ENCODE results near the gene AP1B1. TPM values are rescaled to one million over a fixed set of nuclear protein-coding genes. Genes with fewer than 3 reads are reported as not detected.

The AP1B1 gene
- total and polyA plus RNA-seq, 2 donors (not counting 1 experiment from before 2014, with no cell fraction given): 139 to 174 TPM

GRCh38 chr22:29320546-29320945 is 67.8 kb downstream of the AP1B1 start:
- Histone ChIP-seq H3K4me2 (replicated peaks; ENCODE audit: low read depth, low read length, poor library complexity, severe bottlenecking) (no peak overlapping the region), H2AFZ (ENCODE audit: insufficient read depth, low read depth, low read length, poor library complexity, severe bottlenecking) (no peak overlapping the region), H3K4me1 (ENCODE audit: control insufficient read depth in 2 of 2, insufficient read depth in 2 of 2, low read length in 2 of 2) (peaks cover 4 to 5% of the 10 kb centered on the region in 2 donors), H3K27ac (ENCODE audit: low read length in 2 of 2) (no peak overlapping the region), H3K36me3 (replicated peaks in 1 of 2; ENCODE audit: control extremely low read depth in 1 of 2, control insufficient read depth in 1 of 2, extremely low read depth in 1 of 2, insufficient read depth in 2 of 2, low read length in 1 of 2) (no peaks in the 10 kb centered on the region), H3K4me3 (ENCODE audit: control extremely low read depth in 1 of 5, extremely low read depth in 1 of 5, insufficient read depth in 1 of 5, low read depth in 2 of 5, low read length in 4 of 5) (no peak overlapping the region), H3K9me3 (ENCODE audit: control extremely low read depth in 1 of 3, control insufficient read depth in 2 of 3, insufficient read depth in 1 of 3, low read length in 2 of 3) (peaks cover 0 to 3% (median 0%) of the 10 kb centered on the region in 3 donors), H4K20me1 (ENCODE audit: control insufficient read depth, insufficient read depth, low read length, poor library complexity, severe bottlenecking) (no peaks in the 10 kb centered on the region), H3K27me3 (replicated peaks in 1 of 4; ENCODE audit: control extremely low read depth in 1 of 4, control insufficient read depth in 3 of 4, insufficient read depth in 4 of 4, low read length in 3 of 4) (peaks cover 0 to 13% (median 4%) of the 10 kb centered on the region in 4 experiments), H3K9ac (ENCODE audit: low read length) (no peak overlapping the region), H3K79me2 (ENCODE audit: control insufficient read depth, insufficient read depth, low read length) (no peaks in the 10 kb centered on the region)
- intact Hi-C loops (cut with micrococcal nuclease): no loop called here
- H3K4me1 Mint-ChIP-seq: peaks cover 2% of the 10 kb centered on the region
- no CpG with 5 or more reads among the region's 1 CpG for WGBS (ENCODE audit: insufficient coverage)
- DNase-seq (no peak), ATAC-seq (ENCODE audit: low read depth) (no peak)
- no peaks in the 10 kb centered on the region for H3K9me3 Mint-ChIP-seq (ENCODE audit: insufficient read depth)
- H3K4me3 Mint-ChIP-seq: no peak overlapping the region
- no peak overlapping the region for H3K27ac Mint-ChIP-seq
- POLR2A ChIA-PET: interaction anchor here (0.6 kb wide), 1 partner anchor 233 kb away, joined by 6 read pairs; the partner anchor contains the start of gene THOC5
- H3K27me3 Mint-ChIP-seq: peaks cover 12% of the 10 kb centered on the region
- CTCF ChIA-PET: interaction anchor here (0.7 kb wide), 1 partner anchor 65 kb away, joined by 3 read pairs; no protein-coding TSS in a partner anchor
- TF ChIP-seq CTCF (IDR thresholded peaks at IDR 0.05): no peak
- TF ChIP-seq EZH2 (IDR thresholded peaks at IDR 0.05; ENCODE audit: borderline replicate concordance, insufficient read depth, low read depth, low read length, poor library complexity, severe bottlenecking): no peak

GRCh38 chr22:29319072-29319471 is 69.3 kb downstream of the AP1B1 start:
- ATAC-seq (ENCODE audit: low read depth) (no peak), DNase-seq (no peak)
- no peak overlapping the region for H3K4me2 ChIP-seq (replicated peaks; ENCODE audit: low read depth, low read length, poor library complexity, severe bottlenecking)
- Mint-ChIP-seq H3K4me3 (no peak overlapping the region), H3K27ac (no peak overlapping the region), H3K4me1 (peaks cover 10% of the 10 kb centered on the region), H3K9me3 (ENCODE audit: insufficient read depth) (no peaks in the 10 kb centered on the region), H3K27me3 (peaks cover 19% of the 10 kb centered on the region)
- ChIA-PET POLR2A (no interaction called here), CTCF (no interaction called here)
- no peak overlapping the region for H3K4me3 ChIP-seq (ENCODE audit: control extremely low read depth in 1 of 5, extremely low read depth in 1 of 5, insufficient read depth in 1 of 5, low read depth in 2 of 5, low read length in 4 of 5)
- no peak overlapping the region for H3K27ac ChIP-seq (ENCODE audit: low read length in 2 of 2)
- intact Hi-C loops (cut with micrococcal nuclease): no loop called here
- peaks cover 3% of the 10 kb centered on the region for H4K20me1 ChIP-seq (ENCODE audit: control insufficient read depth, insufficient read depth, low read length, poor library complexity, severe bottlenecking)
- no peak overlapping the region for H3K9ac ChIP-seq (ENCODE audit: low read length)
- peaks cover 13 to 15% of the 10 kb centered on the region in 2 donors for H3K4me1 ChIP-seq (ENCODE audit: control insufficient read depth in 2 of 2, insufficient read depth in 2 of 2, low read length in 2 of 2)
- H2AFZ ChIP-seq (ENCODE audit: insufficient read depth, low read depth, low read length, poor library complexity, severe bottlenecking): no peak overlapping the region
- H3K9me3 ChIP-seq (ENCODE audit: control extremely low read depth in 1 of 3, control insufficient read depth in 2 of 3, insufficient read depth in 1 of 3, low read length in 2 of 3): peaks cover 0 to 8% (median 0%) of the 10 kb centered on the region in 3 donors
- peaks cover 0 to 22% (median 11%) of the 10 kb centered on the region in 4 experiments for H3K27me3 ChIP-seq (replicated peaks in 1 of 4; ENCODE audit: control extremely low read depth in 1 of 4, control insufficient read depth in 3 of 4, insufficient read depth in 4 of 4, low read length in 3 of 4)
- no peaks in the 10 kb centered on the region for H3K79me2 ChIP-seq (ENCODE audit: control insufficient read depth, insufficient read depth, low read length)
- 80% methylated on average over 1 of the region's 2 CpGs for WGBS (ENCODE audit: insufficient coverage)
- no peaks in the 10 kb centered on the region for H3K36me3 ChIP-seq (replicated peaks in 1 of 2; ENCODE audit: control extremely low read depth in 1 of 2, control insufficient read depth in 1 of 2, extremely low read depth in 1 of 2, insufficient read depth in 2 of 2, low read length in 1 of 2)
- no peak for TF ChIP-seq CTCF (IDR thresholded peaks at IDR 0.05)
- no peak for TF ChIP-seq EZH2 (IDR thresholded peaks at IDR 0.05; ENCODE audit: borderline replicate concordance, insufficient read depth, low read depth, low read length, poor library complexity, severe bottlenecking)

Data from B cell (primary cell).